Breast epithelium (tissue), 3 donors: ENCODE data around the gene BCAS3.

Experiments
- CTCF ChIP-seq, 3 donors: fragments of 450-650 bp; IDR thresholded peaks; one replicate each; pipeline ENCODE4 v1.5.1; 2016 to 2017; ENCODE audit warnings: antibody characterized with exemption in 3 of 3, mild to moderate bottlenecking in 3 of 3, moderate library complexity in 3 of 3
- POLR2A ChIP-seq: fragments of 450-650 bp; IDR thresholded peaks from one replicate; pipeline ENCODE4 v1.6.1; 2016; ENCODE audit warnings: antibody characterized with exemption, mild to moderate bottlenecking, moderate library complexity
- POLR2AphosphoS5 ChIP-seq, 3 donors: sonication (generic); formaldehyde crosslinking; IDR thresholded peaks; one replicate each; pipeline ENCODE4 v1.6.1; 2017; ENCODE audit warnings: antibody characterized with exemption in 3 of 3

DNA sequence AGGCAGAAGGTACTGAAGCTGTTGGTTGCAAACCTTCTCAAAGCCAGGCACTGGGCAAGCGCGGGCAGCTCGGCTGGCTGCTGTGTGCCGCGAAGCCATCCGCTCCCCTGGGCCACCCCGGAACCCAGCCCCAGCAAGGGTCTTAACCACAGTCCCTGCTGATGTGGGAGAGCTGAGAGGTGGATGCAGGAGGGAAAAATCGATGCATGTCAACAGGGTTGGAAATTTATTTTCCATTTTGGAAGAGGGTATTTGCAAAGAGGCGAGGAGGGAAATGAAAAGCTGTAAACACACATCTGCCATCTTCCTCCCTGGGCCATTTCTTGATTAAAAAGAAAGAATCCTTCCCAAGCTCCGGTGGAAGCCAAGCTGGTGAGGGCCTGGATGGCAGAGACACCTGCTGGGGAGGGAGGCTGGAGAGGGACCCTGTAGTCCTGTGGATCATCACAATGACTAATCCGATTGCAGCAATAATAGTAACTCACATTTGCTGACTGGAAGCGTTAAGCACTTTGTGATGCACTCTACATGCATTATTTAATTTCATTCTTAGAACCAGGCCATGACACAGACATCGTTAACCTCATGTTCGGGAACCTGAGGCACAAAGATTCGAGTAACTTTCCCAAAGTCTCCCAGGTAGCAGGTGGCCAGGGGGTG, 708.1 kb downstream of the BCAS3 start:
- TF ChIP-seq CTCF (IDR thresholded peaks at IDR 0.05): no peak
- no peak for TF ChIP-seq POLR2AphosphoS5 (IDR thresholded peaks at IDR 0.05)
- TF ChIP-seq POLR2A: no peak
